ENCODE measurements around the gene MAST2. TPM values are rescaled to one million over a fixed set of nuclear protein-coding genes. Genes with fewer than 3 reads are reported as not detected.

MAST2 gene
- total and polyA plus RNA-seq, 2 donors (not counting 3 experiments of a cell fraction or from before 2014, with no cell fraction given) = 25.0 to 41.2 TPM

GRCh38 chr1:45923343-45923742, 119.9 kb downstream of the MAST2 start:
- Histone ChIP-seq H3K4me2 (ENCODE audit: insufficient read depth, low read length) (no peak overlapping the region), H3K27ac (ENCODE audit: insufficient read depth, low read depth, low read length) (no peak overlapping the region), H3K79me2 (ENCODE audit: control insufficient read depth, insufficient read depth, low read length) (no peaks in the 10 kb centered on the region), H3K9me1 (replicated peaks; ENCODE audit: control insufficient read depth, extremely low read depth, insufficient read depth, low read length) (no peaks in the 10 kb centered on the region), H3K27me3 (ENCODE audit: control insufficient read depth in 2 of 2, insufficient read depth in 2 of 2, low read length in 2 of 2) (no peaks in the 10 kb centered on the region), H3K36me3 (ENCODE audit: control insufficient read depth in 2 of 2, extremely low read depth in 1 of 2, insufficient read depth in 2 of 2, low read length in 2 of 2) (no peaks in the 10 kb centered on the region), H2AFZ (ENCODE audit: low read depth, low read length) (no peak overlapping the region), H3K9ac (replicated peaks; ENCODE audit: extremely low read depth, insufficient read depth, low read length) (no peak overlapping the region), H3K9me3 (replicated peaks; ENCODE audit: control insufficient read depth, insufficient read depth, low read length) (no peaks in the 10 kb centered on the region), H3K4me3 (replicated peaks in 1 of 3; ENCODE audit: insufficient read depth in 1 of 3, low read depth in 1 of 3, low read length in 3 of 3) (no peak overlapping the region), H3K4me1 (ENCODE audit: control insufficient read depth, extremely low read depth, insufficient read depth, low read length) (no peaks in the 10 kb centered on the region), H4K20me1 (replicated peaks; ENCODE audit: control insufficient read depth, extremely low read depth, insufficient read depth, low read length) (no peaks in the 10 kb centered on the region)
- TF ChIP-seq JUN (IDR thresholded peaks at IDR 0.05; ENCODE audit: borderline replicate concordance, insufficient read depth, insufficient read length, low read depth) = no peak
- no peak for TF ChIP-seq POLR2AphosphoS5 (IDR thresholded peaks at IDR 0.05; ENCODE audit: insufficient read depth, low read depth, low read length)
- TF ChIP-seq MAX (IDR thresholded peaks at IDR 0.05; ENCODE audit: insufficient read depth, insufficient read length) = no peak
- no peak for TF ChIP-seq FOS (IDR thresholded peaks at IDR 0.05; ENCODE audit: borderline replicate concordance, insufficient read depth, low read length)
- TF ChIP-seq POLR2A (IDR thresholded peaks at IDR 0.05; ENCODE audit: low read depth, low read length) = no peak
- no peak for TF ChIP-seq MYC (IDR thresholded peaks at IDR 0.05; ENCODE audit: low read depth, low read length)
- FAIRE-seq (no peak), DNase-seq (ENCODE audit: low read depth, low spot score) (no peak)
- dilution Hi-C loops (cut with MboI; ENCODE audit: extremely low pct_ligation_motif_present, low sequenced_read_pairs) = no loop called here
- CTCF ChIA-PET = no interaction called here
- no TSS peak for BruUV-seq (replicated peaks)
- intact Hi-C loops (cut with micrococcal nuclease) = no loop called here
- POLR2A ChIA-PET = no interaction called here

GRCh38 chr1:45924736-45925135, 121.3 kb downstream of the MAST2 start:
- Histone ChIP-seq H3K9me1 (replicated peaks; ENCODE audit: control insufficient read depth, extremely low read depth, insufficient read depth, low read length) (no peaks in the 10 kb centered on the region), H3K27ac (ENCODE audit: insufficient read depth, low read depth, low read length) (no peak overlapping the region), H3K4me1 (ENCODE audit: control insufficient read depth, extremely low read depth, insufficient read depth, low read length) (peaks cover 9% of the 10 kb centered on the region), H3K27me3 (ENCODE audit: control insufficient read depth in 2 of 2, insufficient read depth in 2 of 2, low read length in 2 of 2) (no peaks in the 10 kb centered on the region), H4K20me1 (replicated peaks; ENCODE audit: control insufficient read depth, extremely low read depth, insufficient read depth, low read length) (no peaks in the 10 kb centered on the region), H3K79me2 (ENCODE audit: control insufficient read depth, insufficient read depth, low read length) (peaks cover 3% of the 10 kb centered on the region), H3K4me3 (replicated peaks in 1 of 3; ENCODE audit: insufficient read depth in 1 of 3, low read depth in 1 of 3, low read length in 3 of 3) (no peak overlapping the region), H3K36me3 (ENCODE audit: control insufficient read depth in 2 of 2, extremely low read depth in 1 of 2, insufficient read depth in 2 of 2, low read length in 2 of 2) (no peaks in the 10 kb centered on the region), H3K4me2 (ENCODE audit: insufficient read depth, low read length) (no peak overlapping the region), H3K9me3 (replicated peaks; ENCODE audit: control insufficient read depth, insufficient read depth, low read length) (no peaks in the 10 kb centered on the region), H2AFZ (ENCODE audit: low read depth, low read length) (no peak overlapping the region), H3K9ac (replicated peaks; ENCODE audit: extremely low read depth, insufficient read depth, low read length) (no peak overlapping the region)
- FAIRE-seq = no peak
- CTCF ChIA-PET = interaction anchor here (1.1 kb wide), 1 partner anchor 22 kb away, joined by 3 read pairs; no protein-coding TSS in a partner anchor
- intact Hi-C loops (cut with micrococcal nuclease) (no loop called here), dilution Hi-C loops (cut with MboI; ENCODE audit: extremely low pct_ligation_motif_present, low sequenced_read_pairs) (no loop called here)
- no peak for DNase-seq (ENCODE audit: low read depth, low spot score)
- TF ChIP-seq MYC (IDR thresholded peaks at IDR 0.05; ENCODE audit: low read depth, low read length) = no peak
- no peak for TF ChIP-seq GATA2 (IDR thresholded peaks at IDR 0.05; ENCODE audit: insufficient read depth, insufficient read length, low read depth, low read length)
- no peak for TF ChIP-seq POLR2AphosphoS5 (IDR thresholded peaks at IDR 0.05; ENCODE audit: insufficient read depth, low read depth, low read length)
- TF ChIP-seq POLR2A (IDR thresholded peaks at IDR 0.05; ENCODE audit: low read depth, low read length) = no peak
- no peak for TF ChIP-seq FOS (IDR thresholded peaks at IDR 0.05; ENCODE audit: borderline replicate concordance, insufficient read depth, low read length)
- TF ChIP-seq MAX (IDR thresholded peaks at IDR 0.05; ENCODE audit: insufficient read depth, insufficient read length) = no peak
- no peak for TF ChIP-seq JUN (IDR thresholded peaks at IDR 0.05; ENCODE audit: borderline replicate concordance, insufficient read depth, insufficient read length, low read depth)
- TF ChIP-seq CTCF (IDR thresholded peaks at IDR 0.05; ENCODE audit: extremely low read depth in 1 of 2, insufficient read depth in 1 of 2, low read depth in 1 of 2, low read length in 2 of 2) = no peak
- TF ChIP-seq EZH2 (IDR thresholded peaks at IDR 0.05; ENCODE audit: borderline replicate concordance, low read depth, low read length, severe bottlenecking) = no peak
- no TSS peak for BruUV-seq (replicated peaks)
- POLR2A ChIA-PET = no interaction called here

Data from endothelial cell of umbilical vein (primary cell).